Measurements from ENCODE around the gene TMPRSS12.
"Not testable (repeated sequence)": the region's sequence is repeated elsewhere in the genome, so short reads cannot be mapped to it uniquely, and the experiment has no call there.

Gene TMPRSS12

DNA sequence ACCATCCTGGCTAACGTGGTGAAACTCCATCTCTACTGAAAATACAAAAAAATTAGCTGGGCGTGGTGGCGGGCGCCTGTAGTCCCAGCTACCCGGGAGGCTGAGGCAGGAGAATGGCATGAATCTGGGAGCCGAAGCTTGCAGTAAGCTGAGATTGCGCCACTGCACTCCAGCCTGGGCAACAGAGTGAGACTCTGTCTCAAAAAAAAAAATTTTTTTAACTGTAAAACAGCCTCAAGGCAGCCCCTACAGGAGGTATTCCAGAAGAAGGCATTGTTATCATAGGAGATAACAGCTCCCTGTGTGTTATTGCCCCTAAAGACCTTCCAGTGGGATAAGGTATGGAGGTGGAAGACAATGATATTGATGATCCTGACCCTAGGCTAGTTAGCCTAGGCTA lies 27.8 kb upstream of the TMPRSS12 start:
- not testable (repeated sequence) for H3K4me3 ChIP-seq (ENCODE audit: low read length); H3K79me1 ChIP-seq (ENCODE audit: low read length); H2BK5ac ChIP-seq (ENCODE audit: low read length); H3K27ac ChIP-seq (ENCODE audit: low read depth, low read length); H3K27me3 ChIP-seq (ENCODE audit: insufficient read depth, low read length, poor library complexity); H4K5ac ChIP-seq (ENCODE audit: low read length); H3K4ac ChIP-seq (ENCODE audit: low read depth, low read length); H3K23ac ChIP-seq (ENCODE audit: low read length); H3K18ac ChIP-seq (ENCODE audit: low read length); H3K4me2 ChIP-seq (ENCODE audit: low read length); H3K4me1 ChIP-seq (ENCODE audit: control insufficient read depth, low read depth, low read length); H3K56ac ChIP-seq (ENCODE audit: low read length); H2BK15ac ChIP-seq (replicated peaks; ENCODE audit: low read depth); H2BK120ac ChIP-seq (ENCODE audit: low read depth, low read length); H3K9ac ChIP-seq (ENCODE audit: low read length); H4K8ac ChIP-seq (ENCODE audit: low read depth, low read length); H3K36me3 ChIP-seq (ENCODE audit: control insufficient read depth, insufficient read depth, low read length); H2AK5ac ChIP-seq (ENCODE audit: low read length); H3K79me2 ChIP-seq (ENCODE audit: control insufficient read depth, insufficient read depth, low read length)
- WGBS (ENCODE audit: extremely low coverage, insufficient coverage, low lambda C conversion rate), result no CpG with 5 or more reads among the region's 7 CpGs
- DNase-seq, result peak; percentile 41

DNA sequence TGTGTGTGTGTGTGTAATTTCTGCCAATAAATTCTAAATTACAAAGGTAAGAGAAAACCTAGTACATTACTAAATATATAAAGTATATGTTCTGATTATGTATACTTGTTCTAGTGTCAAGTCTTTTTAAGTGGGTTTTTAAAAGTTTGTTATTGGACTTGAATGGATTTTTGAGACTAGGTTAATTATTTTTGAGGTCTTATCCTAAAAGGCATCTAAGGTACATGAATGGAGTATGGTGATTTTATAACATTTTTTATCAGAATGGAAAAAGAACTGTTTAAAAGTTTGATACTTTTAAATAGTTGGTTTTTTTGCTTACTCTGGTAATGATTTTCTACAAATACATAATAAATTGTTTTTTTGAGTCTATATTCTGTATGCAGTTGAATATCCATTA lies 22.5 kb upstream of the TMPRSS12 start:
- Histone ChIP-seq H3K27ac (ENCODE audit: low read depth, low read length) (no peak overlapping the region), H2BK15ac (replicated peaks; ENCODE audit: low read depth) (no peak overlapping the region), H2AK5ac (ENCODE audit: low read length) (no peak overlapping the region), H2BK5ac (ENCODE audit: low read length) (no peak overlapping the region), H3K4me1 (ENCODE audit: control insufficient read depth, low read depth, low read length) (no peaks in the 10 kb centered on the region), H4K8ac (ENCODE audit: low read depth, low read length) (no peak overlapping the region), H4K5ac (ENCODE audit: low read length) (no peak overlapping the region), H3K4me3 (ENCODE audit: low read length) (no peak overlapping the region), H3K4me2 (ENCODE audit: low read length) (no peak overlapping the region), H3K23ac (ENCODE audit: low read length) (no peak overlapping the region), H3K4ac (ENCODE audit: low read depth, low read length) (no peak overlapping the region), H3K9ac (ENCODE audit: low read length) (no peak overlapping the region), H3K27me3 (ENCODE audit: insufficient read depth, low read length, poor library complexity) (no peaks in the 10 kb centered on the region), H3K79me2 (ENCODE audit: control insufficient read depth, insufficient read depth, low read length) (no peaks in the 10 kb centered on the region), H3K18ac (ENCODE audit: low read length) (no peak overlapping the region), H3K36me3 (ENCODE audit: control insufficient read depth, insufficient read depth, low read length) (peaks cover 5% of the 10 kb centered on the region), H2BK120ac (ENCODE audit: low read depth, low read length) (no peak overlapping the region), H3K56ac (ENCODE audit: low read length) (no peak overlapping the region), H3K79me1 (ENCODE audit: low read length) (no peaks in the 10 kb centered on the region)
- DNase-seq, result no peak

DNA sequence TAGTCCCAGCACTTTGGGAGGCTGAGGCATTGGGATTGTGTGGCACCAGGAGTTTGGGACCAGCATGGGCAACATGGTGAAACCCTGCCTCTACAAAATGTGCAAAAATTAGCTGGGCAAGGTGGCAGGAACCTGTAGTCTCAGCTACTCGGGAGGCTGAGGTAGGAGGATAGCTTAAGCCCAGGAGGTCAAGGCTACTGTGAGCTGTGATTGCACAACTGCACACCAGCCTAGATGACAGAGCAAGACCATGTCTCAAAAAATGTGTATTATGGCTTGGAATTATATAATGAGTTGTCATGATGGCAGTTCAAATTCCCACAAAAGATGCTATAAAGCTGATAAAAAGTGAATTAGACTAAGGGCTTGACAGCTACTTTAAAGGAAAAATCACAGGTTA lies 20.6 kb upstream of the TMPRSS12 start:
- H4K5ac ChIP-seq (ENCODE audit: low read length), result no peak overlapping the region
- no peak overlapping the region for H3K4me2 ChIP-seq (ENCODE audit: low read length)
- H3K4ac ChIP-seq (ENCODE audit: low read depth, low read length), result no peak overlapping the region
- no peak overlapping the region for H3K18ac ChIP-seq (ENCODE audit: low read length)
- no CpG with 5 or more reads among the region's 1 CpG for WGBS (ENCODE audit: extremely low coverage, insufficient coverage, low lambda C conversion rate)
- H3K79me2 ChIP-seq (ENCODE audit: control insufficient read depth, insufficient read depth, low read length), result no peaks in the 10 kb centered on the region
- peaks cover 2% of the 10 kb centered on the region for H3K36me3 ChIP-seq (ENCODE audit: control insufficient read depth, insufficient read depth, low read length)
- H3K56ac ChIP-seq (ENCODE audit: low read length), result no peak overlapping the region
- H2BK5ac ChIP-seq (ENCODE audit: low read length), result no peak overlapping the region
- H3K79me1 ChIP-seq (ENCODE audit: low read length), result no peaks in the 10 kb centered on the region
- no peak overlapping the region for H2BK120ac ChIP-seq (ENCODE audit: low read depth, low read length)
- no peak overlapping the region for H3K4me3 ChIP-seq (ENCODE audit: low read length)
- H3K27ac ChIP-seq (ENCODE audit: low read depth, low read length), result no peak overlapping the region
- DNase-seq, result no peak
- no peak overlapping the region for H2BK15ac ChIP-seq (replicated peaks; ENCODE audit: low read depth)
- H3K9ac ChIP-seq (ENCODE audit: low read length), result no peak overlapping the region
- no peaks in the 10 kb centered on the region for H3K4me1 ChIP-seq (ENCODE audit: control insufficient read depth, low read depth, low read length)
- no peak overlapping the region for H3K23ac ChIP-seq (ENCODE audit: low read length)
- H2AK5ac ChIP-seq (ENCODE audit: low read length), result no peak overlapping the region
- no peaks in the 10 kb centered on the region for H3K27me3 ChIP-seq (ENCODE audit: insufficient read depth, low read length, poor library complexity)
- no peak overlapping the region for H4K8ac ChIP-seq (ENCODE audit: low read depth, low read length)

DNA sequence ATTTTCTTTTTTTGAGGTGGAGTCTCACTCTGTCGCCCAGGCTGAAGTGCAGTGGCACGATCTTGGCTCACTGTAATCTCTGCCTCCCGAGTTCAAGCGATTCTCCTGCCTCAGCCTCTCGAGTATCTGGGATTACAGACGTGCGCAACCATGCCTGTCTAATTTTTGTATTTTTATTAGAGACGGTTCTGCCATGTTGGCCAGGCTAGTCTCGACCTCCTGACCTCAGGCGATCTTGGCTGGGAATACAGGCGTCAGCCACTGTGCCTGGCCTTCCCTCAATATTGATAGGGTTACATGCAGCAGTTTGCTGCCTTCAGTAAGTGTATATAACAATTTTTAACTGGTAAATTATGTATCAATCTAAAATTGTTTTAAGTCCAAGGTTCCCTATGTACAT lies 19.0 kb upstream of the TMPRSS12 start:
- not testable (repeated sequence) for H3K27ac ChIP-seq (ENCODE audit: low read depth, low read length); H3K18ac ChIP-seq (ENCODE audit: low read length); H3K79me1 ChIP-seq (ENCODE audit: low read length); H2BK120ac ChIP-seq (ENCODE audit: low read depth, low read length); H3K4me1 ChIP-seq (ENCODE audit: control insufficient read depth, low read depth, low read length); H2BK5ac ChIP-seq (ENCODE audit: low read length); H3K79me2 ChIP-seq (ENCODE audit: control insufficient read depth, insufficient read depth, low read length); H3K9ac ChIP-seq (ENCODE audit: low read length); H3K4ac ChIP-seq (ENCODE audit: low read depth, low read length); H3K27me3 ChIP-seq (ENCODE audit: insufficient read depth, low read length, poor library complexity); H4K8ac ChIP-seq (ENCODE audit: low read depth, low read length); H3K4me3 ChIP-seq (ENCODE audit: low read length); H2AK5ac ChIP-seq (ENCODE audit: low read length); H2BK15ac ChIP-seq (replicated peaks; ENCODE audit: low read depth); H3K4me2 ChIP-seq (ENCODE audit: low read length); H4K5ac ChIP-seq (ENCODE audit: low read length); DNase-seq; H3K36me3 ChIP-seq (ENCODE audit: control insufficient read depth, insufficient read depth, low read length); H3K23ac ChIP-seq (ENCODE audit: low read length); H3K56ac ChIP-seq (ENCODE audit: low read length)
- no CpG with 5 or more reads among the region's 11 CpGs for WGBS (ENCODE audit: extremely low coverage, insufficient coverage, low lambda C conversion rate)

DNA sequence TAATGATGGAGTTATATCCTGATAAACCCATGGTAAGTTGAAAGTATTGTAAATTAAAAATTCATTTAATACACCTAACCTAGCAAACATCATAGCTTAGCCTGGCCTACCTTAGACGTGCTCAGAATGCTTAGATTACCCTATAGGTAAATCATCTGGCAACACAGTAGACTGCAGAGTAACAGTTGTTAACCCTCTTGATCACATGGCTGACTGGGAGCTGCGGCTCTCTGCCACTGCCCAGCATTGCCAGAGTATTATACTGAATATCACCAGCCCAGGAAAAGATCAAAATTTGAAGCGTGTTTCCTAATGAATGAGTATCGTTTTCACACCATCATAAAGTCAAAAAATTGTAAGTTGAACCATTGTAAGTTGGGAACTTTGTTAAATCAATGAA lies 17.8 kb upstream of the TMPRSS12 start:
- no peak overlapping the region for H3K9ac ChIP-seq (ENCODE audit: low read length)
- no peak overlapping the region for H4K5ac ChIP-seq (ENCODE audit: low read length)
- no peak overlapping the region for H3K18ac ChIP-seq (ENCODE audit: low read length)
- no peaks in the 10 kb centered on the region for H3K79me1 ChIP-seq (ENCODE audit: low read length)
- no peak overlapping the region for H3K56ac ChIP-seq (ENCODE audit: low read length)
- H3K4me2 ChIP-seq (ENCODE audit: low read length), result no peak overlapping the region
- H2BK15ac ChIP-seq (replicated peaks; ENCODE audit: low read depth), result no peak overlapping the region
- H2BK5ac ChIP-seq (ENCODE audit: low read length), result no peak overlapping the region
- WGBS (ENCODE audit: extremely low coverage, insufficient coverage, low lambda C conversion rate), result no CpG with 5 or more reads among the region's 4 CpGs
- no peaks in the 10 kb centered on the region for H3K4me1 ChIP-seq (ENCODE audit: control insufficient read depth, low read depth, low read length)
- H2BK120ac ChIP-seq (ENCODE audit: low read depth, low read length), result no peak overlapping the region
- no peak overlapping the region for H3K4ac ChIP-seq (ENCODE audit: low read depth, low read length)
- no peak overlapping the region for H3K27ac ChIP-seq (ENCODE audit: low read depth, low read length)
- H3K23ac ChIP-seq (ENCODE audit: low read length), result no peak overlapping the region
- no peaks in the 10 kb centered on the region for H3K79me2 ChIP-seq (ENCODE audit: control insufficient read depth, insufficient read depth, low read length)
- no peak for DNase-seq
- no peak overlapping the region for H2AK5ac ChIP-seq (ENCODE audit: low read length)
- H4K8ac ChIP-seq (ENCODE audit: low read depth, low read length), result no peak overlapping the region
- H3K36me3 ChIP-seq (ENCODE audit: control insufficient read depth, insufficient read depth, low read length), result no peaks in the 10 kb centered on the region
- H3K27me3 ChIP-seq (ENCODE audit: insufficient read depth, low read length, poor library complexity), result no peaks in the 10 kb centered on the region
- H3K4me3 ChIP-seq (ENCODE audit: low read length), result no peak overlapping the region

DNA sequence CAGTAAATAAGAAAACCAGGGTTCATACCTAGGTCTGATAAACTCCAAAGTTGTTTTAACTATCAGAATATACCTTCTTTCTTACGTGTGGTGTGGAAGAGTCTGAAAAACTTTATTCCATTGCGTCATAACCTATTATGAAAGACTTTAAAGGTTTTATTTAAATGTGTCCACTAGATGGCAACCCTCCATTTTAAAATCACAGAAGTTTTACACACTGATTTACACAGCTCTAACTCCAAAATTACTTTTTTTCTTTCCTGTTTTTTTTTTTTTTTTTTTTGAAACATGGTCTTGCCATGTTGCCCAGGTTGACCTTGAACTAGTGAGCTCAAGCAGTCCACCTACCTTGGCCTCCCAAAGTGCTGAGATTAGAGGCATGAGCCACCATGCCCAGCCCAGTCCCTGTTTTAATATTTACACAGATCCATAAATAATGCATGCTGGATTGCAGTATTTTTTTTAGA lies 17.3 kb upstream of the TMPRSS12 start:
- H3K23ac ChIP-seq (ENCODE audit: low read length), result no peak overlapping the region
- no peak overlapping the region for H3K4ac ChIP-seq (ENCODE audit: low read depth, low read length)
- H2BK5ac ChIP-seq (ENCODE audit: low read length), result no peak overlapping the region
- H4K8ac ChIP-seq (ENCODE audit: low read depth, low read length), result no peak overlapping the region
- H3K9ac ChIP-seq (ENCODE audit: low read length), result no peak overlapping the region
- H2BK120ac ChIP-seq (ENCODE audit: low read depth, low read length), result no peak overlapping the region
- H3K27ac ChIP-seq (ENCODE audit: low read depth, low read length), result no peak overlapping the region
- no peak overlapping the region for H3K56ac ChIP-seq (ENCODE audit: low read length)
- H3K4me1 ChIP-seq (ENCODE audit: control insufficient read depth, low read depth, low read length), result no peaks in the 10 kb centered on the region
- H3K79me2 ChIP-seq (ENCODE audit: control insufficient read depth, insufficient read depth, low read length), result no peaks in the 10 kb centered on the region
- no peak overlapping the region for H4K5ac ChIP-seq (ENCODE audit: low read length)
- no CpG with 5 or more reads among the region's 2 CpGs for WGBS (ENCODE audit: extremely low coverage, insufficient coverage, low lambda C conversion rate)
- H2BK15ac ChIP-seq (replicated peaks; ENCODE audit: low read depth), result no peak overlapping the region
- no peak overlapping the region for H3K4me3 ChIP-seq (ENCODE audit: low read length)
- DNase-seq, result peak; percentile 23
- H3K79me1 ChIP-seq (ENCODE audit: low read length), result no peaks in the 10 kb centered on the region
- H2AK5ac ChIP-seq (ENCODE audit: low read length), result no peak overlapping the region
- no peak overlapping the region for H3K18ac ChIP-seq (ENCODE audit: low read length)
- H3K4me2 ChIP-seq (ENCODE audit: low read length), result no peak overlapping the region
- H3K36me3 ChIP-seq (ENCODE audit: control insufficient read depth, insufficient read depth, low read length), result no peaks in the 10 kb centered on the region
- H3K27me3 ChIP-seq (ENCODE audit: insufficient read depth, low read length, poor library complexity), result no peaks in the 10 kb centered on the region

Measured in mesendoderm (in vitro differentiated cells).